Suprapubic skin (tissue), 4 donors: ENCODE results near the gene TEX53.

Experiments used
- EP300 ChIP-seq: sonication (generic); formaldehyde crosslinking; IDR thresholded peaks from one replicate; pipeline ENCODE4 v1.6.1; 2017; ENCODE audit warnings: antibody characterized with exemption
- POLR2AphosphoS5 ChIP-seq, 3 donors: sonication (generic); formaldehyde crosslinking; IDR thresholded peaks; one replicate each; pipeline ENCODE4 v1.6.1; 2017; ENCODE audit warnings: antibody characterized with exemption in 3 of 3
- TF ChIP-seq, protein P1 (sequence below), 2 donors: fragments of 200-600 bp in 1 of 2; fragments of 450-650 bp in 1 of 2; sonication (generic) in 1 of 2; IDR thresholded peaks; one replicate each; pipeline ENCODE4 v1.5.1; 2016 to 2019; ENCODE audit warnings: antibody characterized with exemption in 2 of 2, mild to moderate bottlenecking in 1 of 2, moderate library complexity in 1 of 2

DNA sequence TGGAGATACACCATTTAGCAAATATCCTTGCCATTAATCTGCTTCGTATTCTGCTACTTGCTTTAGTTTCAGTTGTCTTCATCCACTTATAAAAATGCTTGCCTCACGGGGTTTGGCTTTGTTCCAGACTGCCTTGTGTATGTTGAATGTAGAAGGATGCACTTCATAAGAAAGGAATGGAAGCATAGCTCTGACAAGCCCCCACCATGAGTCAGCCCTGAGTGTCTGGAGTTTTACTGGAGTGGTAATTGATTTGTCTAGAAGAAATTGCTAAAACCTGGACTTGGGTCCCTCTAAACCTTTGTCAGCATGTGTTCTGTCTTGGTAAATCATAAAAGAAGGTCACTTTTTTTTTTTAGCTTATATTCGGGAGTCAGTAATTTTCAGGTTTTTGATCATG, 19.8 kb upstream of the TEX53 start:
- TF ChIP-seq, protein P1, sequence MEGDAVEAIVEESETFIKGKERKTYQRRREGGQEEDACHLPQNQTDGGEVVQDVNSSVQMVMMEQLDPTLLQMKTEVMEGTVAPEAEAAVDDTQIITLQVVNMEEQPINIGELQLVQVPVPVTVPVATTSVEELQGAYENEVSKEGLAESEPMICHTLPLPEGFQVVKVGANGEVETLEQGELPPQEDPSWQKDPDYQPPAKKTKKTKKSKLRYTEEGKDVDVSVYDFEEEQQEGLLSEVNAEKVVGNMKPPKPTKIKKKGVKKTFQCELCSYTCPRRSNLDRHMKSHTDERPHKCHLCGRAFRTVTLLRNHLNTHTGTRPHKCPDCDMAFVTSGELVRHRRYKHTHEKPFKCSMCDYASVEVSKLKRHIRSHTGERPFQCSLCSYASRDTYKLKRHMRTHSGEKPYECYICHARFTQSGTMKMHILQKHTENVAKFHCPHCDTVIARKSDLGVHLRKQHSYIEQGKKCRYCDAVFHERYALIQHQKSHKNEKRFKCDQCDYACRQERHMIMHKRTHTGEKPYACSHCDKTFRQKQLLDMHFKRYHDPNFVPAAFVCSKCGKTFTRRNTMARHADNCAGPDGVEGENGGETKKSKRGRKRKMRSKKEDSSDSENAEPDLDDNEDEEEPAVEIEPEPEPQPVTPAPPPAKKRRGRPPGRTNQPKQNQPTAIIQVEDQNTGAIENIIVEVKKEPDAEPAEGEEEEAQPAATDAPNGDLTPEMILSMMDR (IDR thresholded peaks at IDR 0.05), result no peak
- TF ChIP-seq POLR2AphosphoS5 (IDR thresholded peaks at IDR 0.05), result no peak
- TF ChIP-seq EP300, result no peak
